ENCODE measurements around the gene MS4A2.
A peak's percentile ranks its signal among the peaks of the same experiment; 100 is the strongest.
"Not testable (repeated sequence)": the region's sequence is repeated elsewhere in the genome, so short reads cannot be mapped to it uniquely, and the experiment has no call there.

MS4A2 gene

GRCh38 chr11:60104471-60105115 lies 16.1 kb downstream of the MS4A2 start:
- not testable (repeated sequence) for DNase-seq

GRCh38 chr11:60108631-60109030 lies 20.2 kb downstream of the MS4A2 start:
- DNase-seq: not testable (repeated sequence)

GRCh38 chr11:60111793-60112192 lies 23.3 kb downstream of the MS4A2 start:
- DNase-seq: no peak

- DNase-seq: no peak
Measured at GRCh38 chr11:60116996-60117790, 28.7 kb downstream of the MS4A2 start.

- DNase-seq: no peak
Measured at GRCh38 chr11:60118338-60118737, 29.9 kb downstream of the MS4A2 start.

GRCh38 chr11:60119710-60120109 lies 31.2 kb downstream of the MS4A2 start:
- no peak for DNase-seq

GRCh38 chr11:60121264-60121663 lies 32.8 kb downstream of the MS4A2 start:
- DNase-seq: no peak

GRCh38 chr11:60122414-60123036 lies 34.1 kb downstream of the MS4A2 start:
- DNase-seq: no peak

- no peak for DNase-seq
Measured at GRCh38 chr11:60124802-60125432, 36.5 kb downstream of the MS4A2 start.

- no peak for DNase-seq
Measured at GRCh38 chr11:60125956-60126585, 37.6 kb downstream of the MS4A2 start.

GRCh38 chr11:60127311-60127811 lies 38.9 kb downstream of the MS4A2 start:
- DNase-seq: no peak

- no peak for DNase-seq
Measured at GRCh38 chr11:60128376-60128775, 39.9 kb downstream of the MS4A2 start.

GRCh38 chr11:60128866-60129265 lies 40.4 kb downstream of the MS4A2 start:
- not testable (repeated sequence) for DNase-seq

- no peak for DNase-seq
Measured at GRCh38 chr11:60129853-60130252, 41.4 kb downstream of the MS4A2 start.

- DNase-seq: peak; percentile 0
Measured at GRCh38 chr11:60130496-60130895, 42.0 kb downstream of the MS4A2 start.

GRCh38 chr11:60131912-60132311 lies 43.4 kb downstream of the MS4A2 start:
- no peak for DNase-seq

- no peak for DNase-seq
Measured at GRCh38 chr11:60133917-60134316, 45.5 kb downstream of the MS4A2 start.

- DNase-seq: no peak
Measured at GRCh38 chr11:60143768-60144167, 55.3 kb downstream of the MS4A2 start.

- DNase-seq: no peak
Measured at GRCh38 chr11:60145677-60146076, 57.2 kb downstream of the MS4A2 start.
